ENCODE results near the gene PTPRG. TPM values are rescaled to one million over a fixed set of nuclear protein-coding genes. Genes with fewer than 3 reads are reported as not detected.

PTPRG gene
- total and polyA plus RNA-seq, 2 donors (not counting 3 experiments of a cell fraction or from before 2014, with no cell fraction given): 8.9 to 39.1 TPM

DNA sequence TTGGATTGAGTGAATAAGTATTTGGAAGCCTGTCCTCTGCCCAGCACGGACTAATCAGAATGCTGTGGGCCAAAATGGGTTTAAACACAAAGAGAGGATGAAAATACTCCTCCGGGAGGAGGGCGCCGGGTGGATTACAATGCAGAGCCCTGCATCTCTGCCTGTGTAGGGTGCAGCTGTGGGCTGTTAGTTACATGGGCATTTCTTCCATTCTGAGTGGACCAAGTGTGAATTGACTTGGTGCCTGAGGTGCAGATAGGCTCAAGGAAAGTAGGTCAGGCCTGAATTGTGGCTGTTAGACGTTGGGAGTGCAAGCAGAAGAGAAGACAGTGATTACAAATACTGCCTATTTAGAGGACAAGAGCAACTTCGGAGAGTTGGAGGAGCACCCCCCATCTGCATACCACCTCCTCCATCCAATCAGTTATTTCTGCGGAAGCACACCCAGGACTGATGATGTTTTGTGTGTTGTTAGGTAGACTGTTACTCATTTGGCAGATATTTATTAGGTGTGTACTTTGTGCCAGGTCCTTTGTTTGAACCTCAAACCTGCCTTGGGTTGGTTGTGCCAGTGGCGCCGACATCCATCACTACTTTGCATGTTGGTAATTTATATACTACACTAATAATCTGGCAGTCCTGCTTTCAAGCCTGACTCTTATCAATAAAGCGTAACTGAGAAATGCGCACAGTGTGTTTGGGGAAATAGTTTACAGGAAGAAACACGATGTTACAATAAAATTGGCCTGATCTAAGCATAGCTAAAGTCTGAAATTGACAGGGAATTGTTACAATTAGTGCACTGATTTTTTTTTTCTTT is 33.0 kb downstream of the PTPRG start:
- FAIRE-seq: no peak

DNA sequence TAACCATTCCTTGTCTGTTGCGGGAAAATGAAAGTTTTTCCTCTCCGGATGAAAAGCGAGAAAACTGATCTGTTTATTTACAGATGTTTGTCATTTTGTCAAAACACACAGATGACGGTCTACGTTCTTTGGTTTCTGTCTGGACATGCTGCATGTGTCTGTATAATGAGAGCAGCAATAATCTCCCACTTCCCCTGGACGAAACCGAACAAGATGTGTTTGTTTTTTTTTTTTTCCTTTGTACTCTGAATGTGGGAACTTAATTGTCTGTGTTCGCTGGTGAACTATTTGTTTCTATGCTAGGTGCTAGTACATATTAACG is 33.6 kb downstream of the PTPRG start:
- DNase-seq (ENCODE audit: low read depth, low spot score) (no peak), FAIRE-seq (no peak)
- Histone ChIP-seq H3K9ac (replicated peaks; ENCODE audit: extremely low read depth, insufficient read depth, low read length) (no peak overlapping the region), H3K4me2 (ENCODE audit: insufficient read depth, low read length) (no peak overlapping the region), H3K27ac (ENCODE audit: insufficient read depth, low read depth, low read length) (no peak overlapping the region), H4K20me1 (replicated peaks; ENCODE audit: control insufficient read depth, extremely low read depth, insufficient read depth, low read length) (no peaks in the 10 kb centered on the region), H3K36me3 (ENCODE audit: control insufficient read depth in 2 of 2, extremely low read depth in 1 of 2, insufficient read depth in 2 of 2, low read length in 2 of 2) (no peaks in the 10 kb centered on the region), H3K4me3 (replicated peaks in 1 of 3; ENCODE audit: insufficient read depth in 1 of 3, low read depth in 1 of 3, low read length in 3 of 3) (no peak overlapping the region), H3K9me3 (replicated peaks; ENCODE audit: control insufficient read depth, insufficient read depth, low read length) (no peaks in the 10 kb centered on the region), H3K27me3 (ENCODE audit: control insufficient read depth in 2 of 2, insufficient read depth in 2 of 2, low read length in 2 of 2) (no peaks in the 10 kb centered on the region), H3K4me1 (ENCODE audit: control insufficient read depth, extremely low read depth, insufficient read depth, low read length) (no peaks in the 10 kb centered on the region), H3K79me2 (ENCODE audit: control insufficient read depth, insufficient read depth, low read length) (peaks cover 6% of the 10 kb centered on the region), H2AFZ (ENCODE audit: low read depth, low read length) (no peak overlapping the region), H3K9me1 (replicated peaks; ENCODE audit: control insufficient read depth, extremely low read depth, insufficient read depth, low read length) (no peaks in the 10 kb centered on the region)
- intact Hi-C loops (cut with micrococcal nuclease) (no loop called here), dilution Hi-C loops (cut with MboI; ENCODE audit: extremely low pct_ligation_motif_present, low sequenced_read_pairs) (no loop called here)
- no TSS peak for BruUV-seq (replicated peaks)
- POLR2A ChIA-PET: no interaction called here
- TF ChIP-seq EZH2 (IDR thresholded peaks at IDR 0.05; ENCODE audit: borderline replicate concordance, low read depth, low read length, severe bottlenecking) (no peak), POLR2A (IDR thresholded peaks at IDR 0.05; ENCODE audit: low read depth, low read length) (no peak), MYC (IDR thresholded peaks at IDR 0.05; ENCODE audit: low read depth, low read length) (no peak), FOS (IDR thresholded peaks at IDR 0.05; ENCODE audit: borderline replicate concordance, insufficient read depth, low read length) (no peak), GATA2 (IDR thresholded peaks at IDR 0.05; ENCODE audit: insufficient read depth, insufficient read length, low read depth, low read length) (no peak), JUN (IDR thresholded peaks at IDR 0.05; ENCODE audit: borderline replicate concordance, insufficient read depth, insufficient read length, low read depth) (no peak), POLR2AphosphoS5 (IDR thresholded peaks at IDR 0.05; ENCODE audit: insufficient read depth, low read depth, low read length) (no peak)
- TF ChIP-seq, protein P1, sequence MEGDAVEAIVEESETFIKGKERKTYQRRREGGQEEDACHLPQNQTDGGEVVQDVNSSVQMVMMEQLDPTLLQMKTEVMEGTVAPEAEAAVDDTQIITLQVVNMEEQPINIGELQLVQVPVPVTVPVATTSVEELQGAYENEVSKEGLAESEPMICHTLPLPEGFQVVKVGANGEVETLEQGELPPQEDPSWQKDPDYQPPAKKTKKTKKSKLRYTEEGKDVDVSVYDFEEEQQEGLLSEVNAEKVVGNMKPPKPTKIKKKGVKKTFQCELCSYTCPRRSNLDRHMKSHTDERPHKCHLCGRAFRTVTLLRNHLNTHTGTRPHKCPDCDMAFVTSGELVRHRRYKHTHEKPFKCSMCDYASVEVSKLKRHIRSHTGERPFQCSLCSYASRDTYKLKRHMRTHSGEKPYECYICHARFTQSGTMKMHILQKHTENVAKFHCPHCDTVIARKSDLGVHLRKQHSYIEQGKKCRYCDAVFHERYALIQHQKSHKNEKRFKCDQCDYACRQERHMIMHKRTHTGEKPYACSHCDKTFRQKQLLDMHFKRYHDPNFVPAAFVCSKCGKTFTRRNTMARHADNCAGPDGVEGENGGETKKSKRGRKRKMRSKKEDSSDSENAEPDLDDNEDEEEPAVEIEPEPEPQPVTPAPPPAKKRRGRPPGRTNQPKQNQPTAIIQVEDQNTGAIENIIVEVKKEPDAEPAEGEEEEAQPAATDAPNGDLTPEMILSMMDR (IDR thresholded peaks at IDR 0.05; ENCODE audit: extremely low read depth in 1 of 2, insufficient read depth in 1 of 2, low read depth in 1 of 2, low read length in 2 of 2): no peak
- TF ChIP-seq, protein P2, sequence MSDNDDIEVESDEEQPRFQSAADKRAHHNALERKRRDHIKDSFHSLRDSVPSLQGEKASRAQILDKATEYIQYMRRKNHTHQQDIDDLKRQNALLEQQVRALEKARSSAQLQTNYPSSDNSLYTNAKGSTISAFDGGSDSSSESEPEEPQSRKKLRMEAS (IDR thresholded peaks at IDR 0.05; ENCODE audit: insufficient read depth, insufficient read length): no peak
- CTCF ChIA-PET: interaction anchor here (1.1 kb wide), 1 partner anchor 30 kb away, joined by 3 read pairs; no protein-coding TSS in a partner anchor

More for the DNA sequence above, 33.0 kb downstream of the PTPRG start:
- peaks cover 6% of the 10 kb centered on the region for H3K79me2 ChIP-seq (ENCODE audit: control insufficient read depth, insufficient read depth, low read length)
- ChIA-PET POLR2A (no interaction called here), CTCF (interaction anchor here (0.9 to 1.1 kb wide), 3 partner anchors 30 to 342 kb away, joined by 3 to 4 read pairs (median 4); no protein-coding TSS in a partner anchor)
- H3K27ac ChIP-seq (ENCODE audit: insufficient read depth, low read depth, low read length): no peak overlapping the region
- intact Hi-C loops (cut with micrococcal nuclease) (no loop called here), dilution Hi-C loops (cut with MboI; ENCODE audit: extremely low pct_ligation_motif_present, low sequenced_read_pairs) (no loop called here)
- H3K36me3 ChIP-seq (ENCODE audit: control insufficient read depth in 2 of 2, extremely low read depth in 1 of 2, insufficient read depth in 2 of 2, low read length in 2 of 2): no peaks in the 10 kb centered on the region
- no peaks in the 10 kb centered on the region for H3K27me3 ChIP-seq (ENCODE audit: control insufficient read depth in 2 of 2, insufficient read depth in 2 of 2, low read length in 2 of 2)
- BruUV-seq (replicated peaks): no TSS peak
- H3K4me2 ChIP-seq (ENCODE audit: insufficient read depth, low read length): no peak overlapping the region
- no peak overlapping the region for H3K4me3 ChIP-seq (replicated peaks in 1 of 3; ENCODE audit: insufficient read depth in 1 of 3, low read depth in 1 of 3, low read length in 3 of 3)
- no peak overlapping the region for H2AFZ ChIP-seq (ENCODE audit: low read depth, low read length)
- no peak overlapping the region for H3K9ac ChIP-seq (replicated peaks; ENCODE audit: extremely low read depth, insufficient read depth, low read length)
- H3K4me1 ChIP-seq (ENCODE audit: control insufficient read depth, extremely low read depth, insufficient read depth, low read length): no peaks in the 10 kb centered on the region
- DNase-seq (ENCODE audit: low read depth, low spot score): no peak
- H4K20me1 ChIP-seq (replicated peaks; ENCODE audit: control insufficient read depth, extremely low read depth, insufficient read depth, low read length): no peaks in the 10 kb centered on the region
- H3K9me3 ChIP-seq (replicated peaks; ENCODE audit: control insufficient read depth, insufficient read depth, low read length): no peaks in the 10 kb centered on the region
- TF ChIP-seq, protein P1 (IDR thresholded peaks at IDR 0.05; ENCODE audit: extremely low read depth in 1 of 2, insufficient read depth in 1 of 2, low read depth in 1 of 2, low read length in 2 of 2): no peak
- no peaks in the 10 kb centered on the region for H3K9me1 ChIP-seq (replicated peaks; ENCODE audit: control insufficient read depth, extremely low read depth, insufficient read depth, low read length)
